ENCODE data around the gene HES6.

Gene HES6

DNA sequence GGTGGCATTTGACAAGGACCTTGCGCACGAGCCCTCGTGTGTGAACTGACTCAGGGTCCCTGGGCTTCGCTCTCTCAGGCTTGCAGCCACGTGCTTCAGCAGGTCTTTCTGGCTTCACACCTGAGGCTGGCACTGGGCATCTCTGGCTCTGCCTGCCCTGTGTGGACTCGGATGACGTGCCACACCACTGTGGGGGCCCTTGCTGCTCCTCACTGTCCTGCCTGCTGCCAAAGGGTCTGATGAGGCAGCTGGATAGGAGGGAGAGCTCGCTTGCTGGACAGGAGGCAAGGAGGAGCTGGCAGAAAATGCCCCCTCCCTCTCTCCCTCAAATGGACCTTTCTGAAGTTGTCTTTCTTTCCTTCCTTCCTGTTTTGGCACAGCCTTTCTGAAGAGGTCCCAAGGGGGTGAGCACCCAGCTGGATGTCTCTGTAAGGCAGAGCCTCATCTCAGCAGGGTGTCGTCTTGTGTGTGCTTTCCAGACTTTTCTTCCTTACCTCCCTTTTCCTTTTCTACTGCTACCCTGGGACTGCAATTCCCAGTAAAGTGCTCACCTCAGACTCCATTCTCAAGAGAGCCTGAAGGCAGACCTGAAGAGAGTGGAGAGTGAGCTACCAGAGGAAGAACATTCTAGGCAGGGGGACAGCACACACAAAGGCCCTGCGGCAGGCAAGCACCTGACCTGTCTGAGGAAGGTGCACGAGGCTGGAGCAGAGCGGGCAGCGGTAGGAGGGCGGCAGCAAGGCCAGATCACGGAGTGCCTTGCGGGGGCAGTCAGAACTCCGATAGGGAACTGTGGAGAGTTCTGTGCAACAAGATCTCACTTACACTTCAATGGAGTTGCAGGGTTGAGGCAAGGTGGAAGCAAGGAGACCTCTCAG is 43.3 kb upstream of the HES6 start:
- no peak for DNase-seq
- Histone ChIP-seq H3K9ac (ENCODE audit: low read length) (no peak overlapping the region), H3K4me3 (ENCODE audit: insufficient read depth in 1 of 2, low read depth in 1 of 2, low read length in 2 of 2) (no peak overlapping the region), H2AFZ (ENCODE audit: low read depth, low read length) (no peak overlapping the region), H2BK5ac (ENCODE audit: low read depth, low read length, poor library complexity, severe bottlenecking) (no peak overlapping the region), H3K4me2 (ENCODE audit: low read length, poor library complexity, severe bottlenecking) (no peak overlapping the region), H2BK15ac (ENCODE audit: low read depth, poor library complexity, severe bottlenecking) (no peak overlapping the region), H2AK5ac (ENCODE audit: low read length, severe bottlenecking) (no peak overlapping the region), H3K4me1 (ENCODE audit: control insufficient read depth, insufficient read depth, low read depth, low read length) (peaks cover 56% of the 10 kb centered on the region), H3K14ac (ENCODE audit: low read length in 2 of 2) (peak overlapping the region in 1 of 2 experiments; percentile 48), H4K8ac (ENCODE audit: low read length) (no peak overlapping the region), H3K4ac (ENCODE audit: low read depth in 1 of 2, low read length in 2 of 2) (no peak overlapping the region), H3K9me3 (ENCODE audit: control insufficient read depth, low read length) (no peaks in the 10 kb centered on the region), H3K27me3 (ENCODE audit: control insufficient read depth in 1 of 2, insufficient read depth in 1 of 2, low read length in 2 of 2) (no peaks in the 10 kb centered on the region), H3K36me3 (ENCODE audit: control insufficient read depth in 1 of 2, insufficient read depth in 2 of 2, low read depth in 1 of 2, low read length in 2 of 2) (peaks cover 0 to 3% of the 10 kb centered on the region in 2 experiments), H4K91ac (ENCODE audit: low read length) (peak overlapping the region; percentile 64), H2BK12ac (ENCODE audit: low read length in 2 of 2) (no peak overlapping the region), H3K79me1 (replicated peaks; ENCODE audit: low read length, poor library complexity, severe bottlenecking) (peaks cover 43% of the 10 kb centered on the region), H3K18ac (ENCODE audit: low read depth in 1 of 2, low read length in 2 of 2) (peak overlapping the region in 1 of 2 experiments; percentile 24), H3K23ac (ENCODE audit: low read length in 2 of 2) (no peak overlapping the region), H2BK120ac (ENCODE audit: low read depth, low read length) (no peak overlapping the region), H3K27ac (ENCODE audit: low read length, poor library complexity, severe bottlenecking) (no peak overlapping the region)
- 94% methylated on average over 17 of the region's 17 CpGs for WGBS

DNA sequence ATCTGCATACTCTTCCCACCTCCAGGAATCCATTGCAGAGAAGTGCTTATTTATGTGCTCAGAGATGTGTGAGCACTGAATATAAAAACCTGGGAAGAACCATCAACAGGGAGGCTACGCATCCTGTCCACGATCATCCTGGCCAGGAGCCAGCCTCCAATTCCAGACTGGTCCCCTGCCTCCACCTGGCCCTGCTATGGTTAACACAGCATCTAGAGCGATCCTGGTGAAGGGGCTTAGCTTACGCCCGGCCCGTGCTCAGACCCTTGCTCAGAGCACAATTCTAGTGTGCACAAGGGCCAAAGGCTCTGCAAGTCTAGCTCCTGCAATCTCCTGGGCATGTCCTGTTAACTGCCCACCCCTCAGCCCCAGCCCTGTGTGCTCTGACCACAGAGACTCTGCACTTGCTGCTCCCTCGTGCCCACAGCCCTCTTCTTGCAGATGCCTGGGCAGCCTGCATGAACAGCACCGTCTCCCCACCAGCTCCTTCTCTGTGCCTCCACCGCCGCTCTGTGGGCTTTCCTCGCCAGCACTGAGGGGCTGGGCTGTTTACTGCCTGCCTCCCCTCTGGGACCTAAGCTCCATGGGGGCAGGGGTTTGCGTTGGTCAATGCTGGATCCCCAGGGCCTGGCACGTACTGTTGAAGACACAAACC is 42.1 kb upstream of the HES6 start:
- Histone ChIP-seq H2BK5ac (ENCODE audit: low read depth, low read length, poor library complexity, severe bottlenecking) (no peak overlapping the region), H3K36me3 (ENCODE audit: control insufficient read depth in 1 of 2, insufficient read depth in 2 of 2, low read depth in 1 of 2, low read length in 2 of 2) (peaks cover 3 to 4% of the 10 kb centered on the region in 2 experiments), H3K27ac (ENCODE audit: low read length, poor library complexity, severe bottlenecking) (no peak overlapping the region), H3K4me3 (ENCODE audit: insufficient read depth in 1 of 2, low read depth in 1 of 2, low read length in 2 of 2) (no peak overlapping the region), H2BK12ac (ENCODE audit: low read length in 2 of 2) (no peak overlapping the region), H4K91ac (ENCODE audit: low read length) (no peak overlapping the region), H3K4ac (ENCODE audit: low read depth in 1 of 2, low read length in 2 of 2) (peak overlapping the region in 1 of 2 experiments; percentile 10), H3K9me3 (ENCODE audit: control insufficient read depth, low read length) (no peaks in the 10 kb centered on the region), H3K4me1 (ENCODE audit: control insufficient read depth, insufficient read depth, low read depth, low read length) (peaks cover 45% of the 10 kb centered on the region), H3K18ac (ENCODE audit: low read depth in 1 of 2, low read length in 2 of 2) (no peak overlapping the region), H4K8ac (ENCODE audit: low read length) (no peak overlapping the region), H3K9ac (ENCODE audit: low read length) (no peak overlapping the region), H3K23ac (ENCODE audit: low read length in 2 of 2) (no peak overlapping the region), H2AK5ac (ENCODE audit: low read length, severe bottlenecking) (no peak overlapping the region), H3K14ac (ENCODE audit: low read length in 2 of 2) (no peak overlapping the region), H2BK15ac (ENCODE audit: low read depth, poor library complexity, severe bottlenecking) (peak overlapping the region; percentile 9), H3K27me3 (ENCODE audit: control insufficient read depth in 1 of 2, insufficient read depth in 1 of 2, low read length in 2 of 2) (no peaks in the 10 kb centered on the region), H2BK120ac (ENCODE audit: low read depth, low read length) (no peak overlapping the region), H3K4me2 (ENCODE audit: low read length, poor library complexity, severe bottlenecking) (no peak overlapping the region), H2AFZ (ENCODE audit: low read depth, low read length) (no peak overlapping the region), H3K79me1 (replicated peaks; ENCODE audit: low read length, poor library complexity, severe bottlenecking) (peaks cover 42% of the 10 kb centered on the region)
- 96% methylated on average over 13 of the region's 13 CpGs for WGBS
- no peak for DNase-seq

DNA sequence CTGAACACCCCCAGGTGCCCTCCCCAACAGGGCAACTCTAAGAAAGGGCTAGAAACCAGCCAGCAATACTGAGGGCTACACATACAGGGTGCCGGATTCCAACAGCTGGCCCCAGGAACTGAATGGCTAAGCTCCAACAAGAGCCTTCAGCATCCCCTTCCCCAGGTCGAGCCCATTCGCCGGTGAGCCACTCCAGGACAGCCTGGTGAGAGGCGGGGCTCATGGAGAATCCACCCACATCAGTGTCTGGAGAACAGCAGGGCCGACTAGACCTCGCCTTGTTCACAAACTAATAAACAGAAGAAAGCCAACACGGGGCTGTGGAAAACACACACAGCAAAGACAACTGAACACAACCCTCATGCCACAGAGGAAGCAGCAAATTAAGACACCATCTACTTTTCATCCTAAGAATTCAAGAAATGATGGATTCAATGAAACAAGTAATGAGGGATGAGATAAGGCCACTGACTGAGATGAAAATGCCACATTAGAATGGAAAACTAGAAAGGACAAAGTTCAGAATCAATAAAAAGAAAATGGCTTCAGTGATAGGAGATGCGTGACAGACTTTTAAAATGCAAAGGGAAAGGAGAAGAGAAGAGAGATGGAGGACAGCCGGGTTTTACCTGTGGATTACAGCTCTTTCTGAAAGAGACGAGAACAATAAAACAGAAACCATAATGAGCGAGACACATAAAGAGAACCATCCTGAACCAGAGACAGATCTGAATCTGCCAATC is 40.4 kb upstream of the HES6 start:
- no peak overlapping the region for H3K23ac ChIP-seq (ENCODE audit: low read length in 2 of 2)
- peaks cover 33% of the 10 kb centered on the region for H3K4me1 ChIP-seq (ENCODE audit: control insufficient read depth, insufficient read depth, low read depth, low read length)
- H3K27me3 ChIP-seq (ENCODE audit: control insufficient read depth in 1 of 2, insufficient read depth in 1 of 2, low read length in 2 of 2), result no peaks in the 10 kb centered on the region
- H3K18ac ChIP-seq (ENCODE audit: low read depth in 1 of 2, low read length in 2 of 2), result no peak overlapping the region
- H2BK5ac ChIP-seq (ENCODE audit: low read depth, low read length, poor library complexity, severe bottlenecking), result no peak overlapping the region
- no peak overlapping the region for H2BK120ac ChIP-seq (ENCODE audit: low read depth, low read length)
- H2AFZ ChIP-seq (ENCODE audit: low read depth, low read length), result no peak overlapping the region
- H3K79me1 ChIP-seq (replicated peaks; ENCODE audit: low read length, poor library complexity, severe bottlenecking), result peaks cover 42% of the 10 kb centered on the region
- H3K9ac ChIP-seq (ENCODE audit: low read length), result no peak overlapping the region
- no peak overlapping the region for H2BK15ac ChIP-seq (ENCODE audit: low read depth, poor library complexity, severe bottlenecking)
- no peak overlapping the region for H3K4ac ChIP-seq (ENCODE audit: low read depth in 1 of 2, low read length in 2 of 2)
- no peaks in the 10 kb centered on the region for H3K9me3 ChIP-seq (ENCODE audit: control insufficient read depth, low read length)
- H4K91ac ChIP-seq (ENCODE audit: low read length), result no peak overlapping the region
- H3K4me2 ChIP-seq (ENCODE audit: low read length, poor library complexity, severe bottlenecking), result no peak overlapping the region
- H3K14ac ChIP-seq (ENCODE audit: low read length in 2 of 2), result no peak overlapping the region
- H2AK5ac ChIP-seq (ENCODE audit: low read length, severe bottlenecking), result no peak overlapping the region
- no peak overlapping the region for H3K4me3 ChIP-seq (ENCODE audit: insufficient read depth in 1 of 2, low read depth in 1 of 2, low read length in 2 of 2)
- H2BK12ac ChIP-seq (ENCODE audit: low read length in 2 of 2), result no peak overlapping the region
- no peak overlapping the region for H3K27ac ChIP-seq (ENCODE audit: low read length, poor library complexity, severe bottlenecking)
- H4K8ac ChIP-seq (ENCODE audit: low read length), result no peak overlapping the region
- WGBS, result 96% methylated on average over 9 of the region's 12 CpGs
- peaks cover 17 to 19% of the 10 kb centered on the region in 2 experiments for H3K36me3 ChIP-seq (ENCODE audit: control insufficient read depth in 1 of 2, insufficient read depth in 2 of 2, low read depth in 1 of 2, low read length in 2 of 2)
- DNase-seq, result no peak

DNA sequence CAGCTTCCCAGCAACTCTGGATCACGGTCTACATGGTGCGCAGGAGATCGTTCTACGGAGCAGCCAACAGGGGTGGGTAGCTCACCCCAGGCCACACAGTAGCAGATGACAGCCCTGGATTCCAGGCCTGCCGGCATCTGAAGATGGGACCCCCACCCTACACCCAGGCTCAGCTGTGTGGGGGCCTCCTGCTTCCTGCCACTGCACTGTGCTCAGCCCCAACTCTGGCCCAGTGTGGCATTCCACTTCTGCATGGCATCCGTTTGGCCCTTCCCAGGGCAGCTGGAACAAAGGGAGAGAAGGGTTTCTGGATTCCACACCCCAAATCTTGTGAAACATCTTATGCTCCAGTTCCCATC is 39.5 kb upstream of the HES6 start:
- Histone ChIP-seq H2BK120ac (ENCODE audit: low read depth, low read length) (no peak overlapping the region), H3K36me3 (ENCODE audit: control insufficient read depth in 1 of 2, insufficient read depth in 2 of 2, low read depth in 1 of 2, low read length in 2 of 2) (peaks cover 24 to 29% of the 10 kb centered on the region in 2 experiments), H3K9ac (ENCODE audit: low read length) (no peak overlapping the region), H3K4me1 (ENCODE audit: control insufficient read depth, insufficient read depth, low read depth, low read length) (peaks cover 27% of the 10 kb centered on the region), H3K79me1 (replicated peaks; ENCODE audit: low read length, poor library complexity, severe bottlenecking) (peaks cover 39% of the 10 kb centered on the region), H4K8ac (ENCODE audit: low read length) (no peak overlapping the region), H3K23ac (ENCODE audit: low read length in 2 of 2) (no peak overlapping the region), H2AK5ac (ENCODE audit: low read length, severe bottlenecking) (no peak overlapping the region), H2BK12ac (ENCODE audit: low read length in 2 of 2) (no peak overlapping the region), H3K27me3 (ENCODE audit: control insufficient read depth in 1 of 2, insufficient read depth in 1 of 2, low read length in 2 of 2) (no peaks in the 10 kb centered on the region), H3K4ac (ENCODE audit: low read depth in 1 of 2, low read length in 2 of 2) (no peak overlapping the region), H3K14ac (ENCODE audit: low read length in 2 of 2) (no peak overlapping the region), H3K4me2 (ENCODE audit: low read length, poor library complexity, severe bottlenecking) (no peak overlapping the region), H4K91ac (ENCODE audit: low read length) (no peak overlapping the region), H2BK5ac (ENCODE audit: low read depth, low read length, poor library complexity, severe bottlenecking) (no peak overlapping the region), H3K18ac (ENCODE audit: low read depth in 1 of 2, low read length in 2 of 2) (no peak overlapping the region), H3K27ac (ENCODE audit: low read length, poor library complexity, severe bottlenecking) (no peak overlapping the region), H3K9me3 (ENCODE audit: control insufficient read depth, low read length) (no peaks in the 10 kb centered on the region), H2BK15ac (ENCODE audit: low read depth, poor library complexity, severe bottlenecking) (no peak overlapping the region), H3K4me3 (ENCODE audit: insufficient read depth in 1 of 2, low read depth in 1 of 2, low read length in 2 of 2) (no peak overlapping the region), H2AFZ (ENCODE audit: low read depth, low read length) (no peak overlapping the region)
- no peak for DNase-seq
- WGBS, result 98% methylated on average over 6 of the region's 6 CpGs
